Heart right ventricle (tissue), 16 donors: ENCODE results near the gene PDPR. TPM values are rescaled to one million over a fixed set of nuclear protein-coding genes. Genes with fewer than 3 reads are reported as not detected.
"Not testable (repeated sequence)": the region's sequence is repeated elsewhere in the genome, so short reads cannot be mapped to it uniquely, and the experiment has no call there.

ENCODE experiments used
- ATAC-seq, 8 donors: fragments of 200-7000 bp; cut with Tn5 transposase; one replicate each; pipeline ENCODE4 v1.9.1; 2020; ENCODE audit warnings: mild to moderate bottlenecking in 8 of 8, moderate library complexity in 8 of 8, moderate number of reproducible peaks in 1 of 8
- DNase-seq, 2 donors: peaks; one replicate each; pipeline ENCODE4 v3.0.0-alpha.2; 2020
- H3K27ac ChIP-seq, 10 donors: fragments of 200-600 bp; sonication (generic) in 2 of 10; one replicate each; pipeline versions ENCODE4 v1.5.0 to v1.8.0; 2020 to 2022; ENCODE audit warnings: mild to moderate bottlenecking in 3 of 10
- H3K27me3 ChIP-seq, 7 donors: fragments of 200-600 bp; one replicate each; pipeline ENCODE4 v1.8.0; 2021 to 2022; ENCODE audit warnings: mild to moderate bottlenecking in 2 of 7
- H3K36me3 ChIP-seq, 9 donors: fragments of 200-600 bp; sonication (generic) in 1 of 9; one replicate each; pipeline versions ENCODE4 v1.5.0 to v1.8.0; 2020 to 2022; ENCODE audit warnings: mild to moderate bottlenecking in 2 of 9
- H3K4me1 ChIP-seq, 9 donors: fragments of 200-600 bp; sonication (generic) in 1 of 9; one replicate each; pipeline versions ENCODE4 v1.5.0 to v1.8.0; 2020 to 2022; ENCODE audit warnings: mild to moderate bottlenecking in 4 of 9
- H3K4me3 ChIP-seq, 10 donors: fragments of 200-600 bp; sonication (generic) in 2 of 10; one replicate each; pipeline versions ENCODE4 v1.5.0 to v1.8.0; 2020 to 2022; ENCODE audit warnings: mild to moderate bottlenecking in 7 of 10, moderate library complexity in 2 of 10
- H3K9me3 ChIP-seq, 11 donors: fragments of 200-600 bp in 10 of 11; sonication (generic) in 2 of 11; one replicate each; pipeline versions ENCODE4 v1.5.0 to v1.8.0; 2013 to 2022; ENCODE audit warnings: mild to moderate bottlenecking in 2 of 11, control low read depth in 1 of 11, moderate library complexity in 1 of 11
- WGBS, 2 donors: extraction: QIAGEN DNeasy Blood & Tissue Kit; methylation state at CpG; one replicate each; pipeline ENCODE4 v1.1.7; 2013; ENCODE audit warnings: inconsistent platforms in 1 of 2; 5-methylcytosine and 5-hydroxymethylcytosine counted together
- intact Hi-C, 10 donors: fragments of 100-400 bp; cut with DNase I; formaldehyde crosslinking; loops; one replicate each; pipeline versions ENCODE4 v1.11.1 to v1.14.2; 2022
- polyA plus RNA-seq, 2 donors: library from polyadenylated mRNA; stranded (reverse); fragments of 200-250 nt; gene quantifications; one replicate each; pipeline ENCODE4 v1.2.3, GENCODE V29; 2013
- total RNA-seq, 10 donors: library from RNA; stranded (reverse); fragmentation: NEBNext Ultra II Directional in 3 of 10; extraction: Animal tissue kit (Norgen Biotek cat#: 25700) in 3 of 10; gene quantifications; one replicate each; pipeline versions ENCODE4 v1.2.1 to v1.2.4, GENCODE V29; 2021 to 2023
- donor health status: Arrhythmogenic right ventricular cardiomyopathy.
- donor health status: ischemic (EF 13 %, LVEDD 7.1; RV severe dilation, severe dysfunction).
- donor health status: healthy with polysubstance abuse.
- donor health status: DM: no; HTN: yes; CAD: no.
- donor health status: DM: no; HTN: no; CAD: no.
- donor health status: ischemic (EF 25% LVEDD 6.9; RV normal size, moderate dysfunction).
- donor health status: ischemic (EF 25% LVEDD 5.7; RV mildly dilated, moderate dysfunction).
- donor health status: healthy.
- donor health status: DM: yes; HTN: yes; CAD: no.
- donor health status: Ischemic cardiomyopathy.
- donor health status: ischemic (EF 35%, LVEDD 5.7; RV mildly dilated, moderate dysfunction).
- donor health status: nonischemic (EF 11% LVEDD 7.7; RV severe dilation, severe dysfunction).
- donor health status: DM: yes; HTN: yes; CAD: no.
- donor health status: PGD.
- donor health status: ischemic (EF 29% LVEDD 5.4; RV normal size, mild dysfunction).
- donor health status: nonischemic (EF 23%, LVEDD 6.1; RV moderate dilation, normal function).

Gene PDPR
- total and polyA plus RNA-seq, 12 donors: 4.4 to 44.5 (median 24.7) TPM

- DNase-seq, H3K9me3 ChIP-seq, intact Hi-C loops, H3K4me1 ChIP-seq, H3K27me3 ChIP-seq, H3K27ac ChIP-seq, ATAC-seq, H3K4me3 ChIP-seq: not testable (repeated sequence)
- peaks cover 5 to 100% (median 26%) of the 10 kb centered on the region in 9 donors for H3K36me3 ChIP-seq
- 92 to 94% methylated on average over 11 of the region's 11 CpGs for WGBS, 2 donors
These were observed 12.1 kb downstream of the PDPR start for GRCh38 chr16:70126226-70126625.

GRCh38 chr16:70127706-70128105 lies 13.6 kb downstream of the PDPR start:
- DNase-seq: peak in 1 of 2 donors; percentile 6
- intact Hi-C loops, H3K4me3 ChIP-seq, H3K9me3 ChIP-seq, H3K27me3 ChIP-seq, H3K4me1 ChIP-seq: not testable (repeated sequence)
- Histone ChIP-seq H3K27ac (peak overlapping the region in 3 of 10 donors; percentile 39 to 57 (median 53)), H3K36me3 (peaks cover 6 to 100% (median 21%) of the 10 kb centered on the region in 9 donors)
- 54 to 66% methylated on average over 5 of the region's 5 CpGs for WGBS, 2 donors
- ATAC-seq: peak; percentile 64 to 87 (median 76)

GRCh38 chr16:70128844-70129243 lies 14.7 kb downstream of the PDPR start:
- H3K27ac ChIP-seq, H3K27me3 ChIP-seq, DNase-seq, intact Hi-C loops, H3K4me1 ChIP-seq, H3K4me3 ChIP-seq, H3K9me3 ChIP-seq, ATAC-seq: not testable (repeated sequence)
- 94 to 95% methylated on average over 5 to 6 of the region's 10 CpGs for WGBS, 2 donors
- H3K36me3 ChIP-seq: peaks cover 3 to 100% (median 30%) of the 10 kb centered on the region in 9 donors

GRCh38 chr16:70135796-70136195 lies 21.7 kb downstream of the PDPR start:
- H3K9me3 ChIP-seq, ATAC-seq, H3K27me3 ChIP-seq, H3K4me1 ChIP-seq, intact Hi-C loops, DNase-seq, H3K4me3 ChIP-seq, H3K27ac ChIP-seq: not testable (repeated sequence)
- peaks cover 8 to 100% (median 21%) of the 10 kb centered on the region in 9 donors for H3K36me3 ChIP-seq
- 95 to 96% methylated on average over 8 of the region's 8 CpGs for WGBS, 2 donors

- WGBS, 2 donors: 67 to 70% methylated on average over 2 of the region's 2 CpGs
- H3K27ac ChIP-seq, H3K9me3 ChIP-seq, H3K4me3 ChIP-seq, H3K4me1 ChIP-seq, ATAC-seq, intact Hi-C loops, DNase-seq, H3K27me3 ChIP-seq: not testable (repeated sequence)
- peaks cover 11 to 100% (median 25%) of the 10 kb centered on the region in 9 donors for H3K36me3 ChIP-seq
These were observed 22.5 kb downstream of the PDPR start for GRCh38 chr16:70136595-70136994.

GRCh38 chr16:70142739-70143138 lies 28.6 kb downstream of the PDPR start:
- H3K27ac ChIP-seq, H3K27me3 ChIP-seq, intact Hi-C loops, ATAC-seq, H3K4me1 ChIP-seq, H3K4me3 ChIP-seq, H3K9me3 ChIP-seq, DNase-seq: not testable (repeated sequence)
- WGBS, 2 donors: 95 to 96% methylated on average over 10 of the region's 10 CpGs
- H3K36me3 ChIP-seq: peaks cover 9 to 87% (median 35%) of the 10 kb centered on the region in 9 donors

- H3K9me3 ChIP-seq, ATAC-seq, H3K4me3 ChIP-seq, H3K27me3 ChIP-seq, H3K27ac ChIP-seq, H3K4me1 ChIP-seq, intact Hi-C loops, DNase-seq: not testable (repeated sequence)
- H3K36me3 ChIP-seq: peaks cover 9 to 87% (median 33%) of the 10 kb centered on the region in 9 donors
- WGBS, 2 donors: 82 to 84% methylated on average over 8 to 9 of the region's 9 CpGs
These were observed 29.2 kb downstream of the PDPR start for GRCh38 chr16:70143231-70143895.

GRCh38 chr16:70147853-70148252 lies 33.7 kb downstream of the PDPR start:
- H3K4me3 ChIP-seq, H3K4me1 ChIP-seq, ATAC-seq, H3K27ac ChIP-seq, DNase-seq, H3K9me3 ChIP-seq, H3K27me3 ChIP-seq, intact Hi-C loops: not testable (repeated sequence)
- WGBS, 2 donors: 78 to 85% methylated on average over 11 of the region's 11 CpGs
- peaks cover 27 to 85% (median 39%) of the 10 kb centered on the region in 9 donors for H3K36me3 ChIP-seq

GRCh38 chr16:70148453-70148852 lies 34.3 kb downstream of the PDPR start:
- H3K27me3 ChIP-seq, intact Hi-C loops, H3K27ac ChIP-seq, H3K4me3 ChIP-seq, H3K4me1 ChIP-seq, DNase-seq, H3K9me3 ChIP-seq: not testable (repeated sequence)
- 92 to 94% methylated on average over 6 of the region's 6 CpGs for WGBS, 2 donors
- peaks cover 26 to 85% (median 40%) of the 10 kb centered on the region in 9 donors for H3K36me3 ChIP-seq
- ATAC-seq: peak in 1 of 8 donors; percentile 4

GRCh38 chr16:70149296-70149695 lies 35.2 kb downstream of the PDPR start:
- WGBS, 2 donors: 97 to 98% methylated on average over 8 of the region's 8 CpGs
- peaks cover 23 to 88% (median 48%) of the 10 kb centered on the region in 9 donors for H3K36me3 ChIP-seq

More at GRCh38 chr16:70149296-70149695, 35.2 kb downstream of the PDPR start:
- intact Hi-C loops, H3K4me1 ChIP-seq, H3K27ac ChIP-seq, DNase-seq, H3K4me3 ChIP-seq, H3K27me3 ChIP-seq, H3K9me3 ChIP-seq, ATAC-seq: not testable (repeated sequence)
